ENCODE measurements around the gene FAM13B.
"Not testable (repeated sequence)": the region's sequence is repeated elsewhere in the genome, so short reads cannot be mapped to it uniquely, and the experiment has no call there.

Gene FAM13B

DNA sequence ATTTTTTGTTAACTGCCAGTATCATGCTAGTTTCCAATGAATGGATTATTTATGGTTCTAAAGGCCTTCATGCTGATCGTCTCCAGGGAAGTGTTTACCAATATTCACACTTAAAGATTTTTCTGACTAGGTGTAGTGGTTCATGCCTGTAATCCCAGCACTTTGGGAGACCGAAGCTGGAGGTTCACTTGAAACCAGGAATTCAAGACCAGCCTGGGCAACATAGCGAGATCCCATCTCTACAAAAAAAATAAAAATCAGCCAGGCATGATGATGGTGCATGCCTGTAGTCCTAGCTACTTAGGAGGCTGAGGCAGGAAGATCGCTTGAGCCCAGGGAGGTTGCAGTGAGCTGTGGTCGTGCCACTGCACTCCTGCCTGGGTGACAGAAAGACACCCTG lies 43.5 kb downstream of the FAM13B start:
- in situ Hi-C loops (cut with MboI; ENCODE audit: low sequenced_read_pairs): no loop called here
- Histone ChIP-seq H3K4me1 (peaks cover 4% of the 10 kb centered on the region), H3K27me3 (ENCODE audit: low read depth) (no peaks in the 10 kb centered on the region), H3K4me3 (no peak overlapping the region), H3K9me3 (no peaks in the 10 kb centered on the region), H3K36me3 (replicated peaks) (peaks cover 3% of the 10 kb centered on the region; the same call in 1 of the 2 replicates)
- no peak for DNase-seq (ENCODE audit: low spot score in 2 of 2)

- in situ Hi-C loops (cut with MboI; ENCODE audit: low sequenced_read_pairs): no loop called here
- no peaks in the 10 kb centered on the region for H3K9me3 ChIP-seq
- no peaks in the 10 kb centered on the region for H3K27me3 ChIP-seq (ENCODE audit: low read depth)
- H3K4me1 ChIP-seq: no peaks in the 10 kb centered on the region
- DNase-seq (ENCODE audit: low spot score in 2 of 2): no peak
- H3K36me3 ChIP-seq (replicated peaks): peaks cover 6% of the 10 kb centered on the region
- no peak overlapping the region for H3K4me3 ChIP-seq
Observed at GRCh38 chr5:137975208-137975607, 57.7 kb downstream of the FAM13B start.

GRCh38 chr5:137970384-137970783 lies 62.5 kb downstream of the FAM13B start:
- DNase-seq (ENCODE audit: low spot score in 2 of 2); H3K36me3 ChIP-seq (replicated peaks); H3K4me1 ChIP-seq; H3K4me3 ChIP-seq; in situ Hi-C loops (cut with MboI; ENCODE audit: low sequenced_read_pairs); H3K9me3 ChIP-seq; H3K27me3 ChIP-seq (ENCODE audit: low read depth): not testable (repeated sequence)

DNA sequence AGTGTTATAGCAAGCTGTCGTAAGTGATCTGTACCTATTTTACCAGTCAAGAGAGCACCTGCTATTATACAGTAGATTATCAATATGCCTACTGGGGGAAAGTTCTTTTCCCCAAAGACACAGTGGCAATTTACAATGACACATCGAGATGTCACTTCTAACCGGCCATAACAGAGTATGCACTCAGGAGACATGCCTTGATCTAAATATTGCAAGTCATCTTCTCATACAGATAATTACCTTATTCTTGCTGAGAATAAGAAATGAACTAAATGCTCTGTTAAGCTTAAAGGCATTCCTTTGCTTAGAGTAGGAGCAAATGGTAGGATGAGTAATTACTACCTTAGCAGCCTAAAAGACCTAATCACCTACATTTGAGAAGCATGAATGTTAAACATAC lies 72.1 kb downstream of the FAM13B start:
- H3K4me1 ChIP-seq: no peaks in the 10 kb centered on the region
- H3K9me3 ChIP-seq: no peaks in the 10 kb centered on the region
- in situ Hi-C loops (cut with MboI; ENCODE audit: low sequenced_read_pairs): no loop called here
- H3K36me3 ChIP-seq (replicated peaks): peaks cover 20% of the 10 kb centered on the region
- no peak overlapping the region for H3K4me3 ChIP-seq
- no peak for DNase-seq (ENCODE audit: low spot score in 2 of 2)
- no peaks in the 10 kb centered on the region for H3K27me3 ChIP-seq (ENCODE audit: low read depth)

DNA sequence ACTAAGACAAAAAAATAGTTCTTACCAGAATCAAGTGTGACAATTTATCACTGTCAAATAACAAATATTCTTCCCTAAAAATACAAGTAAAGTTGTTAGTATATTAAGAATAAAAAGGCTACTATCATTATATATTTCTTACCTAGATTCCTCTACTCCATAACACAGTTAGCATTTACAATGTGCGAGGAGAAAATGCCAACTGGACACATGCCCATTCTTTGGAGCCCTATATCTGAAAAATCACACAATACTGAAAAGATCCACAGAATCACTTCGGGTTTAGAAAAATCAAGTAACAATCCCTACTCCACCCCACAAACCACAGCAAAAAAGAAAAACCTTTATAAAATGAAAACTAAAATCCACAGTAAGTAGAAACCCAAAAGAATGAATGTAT lies 72.7 kb downstream of the FAM13B start:
- in situ Hi-C loops (cut with MboI; ENCODE audit: low sequenced_read_pairs): no loop called here

GRCh38 chr5:137959488-137959887 lies 73.4 kb downstream of the FAM13B start:
- Histone ChIP-seq H3K9me3 (no peaks in the 10 kb centered on the region), H3K27me3 (ENCODE audit: low read depth) (no peaks in the 10 kb centered on the region), H3K4me1 (no peaks in the 10 kb centered on the region), H3K4me3 (no peak overlapping the region), H3K36me3 (replicated peaks) (peaks cover 20% of the 10 kb centered on the region)
- in situ Hi-C loops (cut with MboI; ENCODE audit: low sequenced_read_pairs): no loop called here
- DNase-seq (ENCODE audit: low spot score in 2 of 2): no peak

More for the DNA sequence above, 72.7 kb downstream of the FAM13B start:
- no peak for DNase-seq (ENCODE audit: low spot score in 2 of 2)
- no peaks in the 10 kb centered on the region for H3K4me1 ChIP-seq
- H3K9me3 ChIP-seq: no peaks in the 10 kb centered on the region
- H3K36me3 ChIP-seq (replicated peaks): peaks cover 20% of the 10 kb centered on the region
- no peaks in the 10 kb centered on the region for H3K27me3 ChIP-seq (ENCODE audit: low read depth)
- H3K4me3 ChIP-seq: no peak overlapping the region

DNA sequence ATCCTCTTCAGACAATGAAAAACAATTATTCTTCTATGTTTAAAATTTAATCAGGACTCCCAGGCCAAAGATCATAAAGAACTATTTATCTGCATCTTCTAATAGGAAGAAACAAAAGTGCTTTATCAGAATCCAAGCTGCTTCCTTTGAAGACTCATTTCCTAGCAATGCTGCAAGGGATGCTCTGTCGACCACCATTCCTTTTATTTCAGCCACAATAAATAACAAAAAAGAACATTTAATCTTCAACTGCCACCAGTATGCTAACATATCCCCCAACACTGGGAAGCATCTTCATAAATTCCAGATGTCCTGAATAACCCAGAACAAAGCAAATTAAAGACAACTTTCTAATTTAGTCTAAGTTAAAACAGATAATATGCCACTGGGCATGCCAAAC lies 74.9 kb downstream of the FAM13B start:
- H3K4me3 ChIP-seq: no peak overlapping the region
- H3K9me3 ChIP-seq: no peaks in the 10 kb centered on the region
- DNase-seq (ENCODE audit: low spot score in 2 of 2): no peak
- H3K27me3 ChIP-seq (ENCODE audit: low read depth): no peaks in the 10 kb centered on the region
- no peaks in the 10 kb centered on the region for H3K4me1 ChIP-seq
- in situ Hi-C loops (cut with MboI; ENCODE audit: low sequenced_read_pairs): no loop called here
- peaks cover 28% of the 10 kb centered on the region for H3K36me3 ChIP-seq (replicated peaks)

- DNase-seq (ENCODE audit: low spot score in 2 of 2): no peak
- in situ Hi-C loops (cut with MboI; ENCODE audit: low sequenced_read_pairs): no loop called here
- Histone ChIP-seq H3K9me3 (no peaks in the 10 kb centered on the region), H3K4me1 (no peaks in the 10 kb centered on the region), H3K36me3 (replicated peaks) (peaks cover 24% of the 10 kb centered on the region), H3K4me3 (no peak overlapping the region), H3K27me3 (ENCODE audit: low read depth) (no peaks in the 10 kb centered on the region)
Observed at GRCh38 chr5:137954131-137954879, 78.6 kb downstream of the FAM13B start.

- DNase-seq (ENCODE audit: low spot score in 2 of 2): no peak
- peaks cover 69% of the 10 kb centered on the region for H3K36me3 ChIP-seq (replicated peaks)
- H3K4me3 ChIP-seq: no peak overlapping the region
Observed at GRCh38 chr5:137945825-137946224, 87.1 kb downstream of the FAM13B start.

GRCh38 chr5:137944280-137944679 lies 88.6 kb downstream of the FAM13B start:
- H3K9me3 ChIP-seq; H3K4me3 ChIP-seq; H3K4me1 ChIP-seq; H3K27me3 ChIP-seq (ENCODE audit: low read depth); in situ Hi-C loops (cut with MboI; ENCODE audit: low sequenced_read_pairs); DNase-seq (ENCODE audit: low spot score in 2 of 2): not testable (repeated sequence)
- peaks cover 82% of the 10 kb centered on the region for H3K36me3 ChIP-seq (replicated peaks)

More at GRCh38 chr5:137945825-137946224, 87.1 kb downstream of the FAM13B start:
- in situ Hi-C loops (cut with MboI; ENCODE audit: low sequenced_read_pairs): no loop called here
- H3K4me1 ChIP-seq: no peaks in the 10 kb centered on the region
- no peaks in the 10 kb centered on the region for H3K9me3 ChIP-seq
- H3K27me3 ChIP-seq (ENCODE audit: low read depth): no peaks in the 10 kb centered on the region

GRCh38 chr5:137939331-137939730 lies 93.5 kb downstream of the FAM13B start:
- DNase-seq (ENCODE audit: low spot score in 2 of 2): no peak
- Histone ChIP-seq H3K4me3 (no peak overlapping the region), H3K4me1 (no peaks in the 10 kb centered on the region), H3K27me3 (ENCODE audit: low read depth) (no peaks in the 10 kb centered on the region), H3K36me3 (replicated peaks) (peaks cover 60% of the 10 kb centered on the region), H3K9me3 (no peaks in the 10 kb centered on the region)
- in situ Hi-C loops (cut with MboI; ENCODE audit: low sequenced_read_pairs): no loop called here

- no peaks in the 10 kb centered on the region for H3K9me3 ChIP-seq
- H3K4me1 ChIP-seq: no peaks in the 10 kb centered on the region
- no peaks in the 10 kb centered on the region for H3K27me3 ChIP-seq (ENCODE audit: low read depth)
- in situ Hi-C loops (cut with MboI; ENCODE audit: low sequenced_read_pairs): no loop called here
- no peak for DNase-seq (ENCODE audit: low spot score in 2 of 2)
- H3K4me3 ChIP-seq: no peak overlapping the region
- H3K36me3 ChIP-seq (replicated peaks): peaks cover 54% of the 10 kb centered on the region
Observed at GRCh38 chr5:137938751-137939143, 94.1 kb downstream of the FAM13B start.

GRCh38 chr5:137937994-137938750 lies 94.7 kb downstream of the FAM13B start:
- H3K36me3 ChIP-seq (replicated peaks): peaks cover 52% of the 10 kb centered on the region

DNA sequence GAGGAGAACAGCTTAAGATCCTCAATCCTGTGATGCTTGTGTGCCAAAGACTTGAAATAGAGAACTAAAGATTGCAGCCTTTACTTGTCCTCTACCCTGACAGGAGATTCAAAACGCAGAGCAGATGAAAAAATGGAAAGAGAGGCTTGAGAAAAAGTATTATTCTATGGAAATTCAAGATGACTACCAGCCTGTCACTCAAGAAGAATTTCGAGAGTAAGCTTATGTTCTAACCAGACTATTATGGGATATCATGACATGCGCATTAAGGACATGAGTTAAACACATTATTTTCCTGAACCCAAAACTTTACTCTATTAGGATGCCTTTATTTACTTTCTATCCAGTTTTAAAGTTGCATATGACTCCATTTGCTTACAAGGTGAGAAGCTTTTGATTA lies 97.2 kb downstream of the FAM13B start:
- no peaks in the 10 kb centered on the region for H3K9me3 ChIP-seq
- in situ Hi-C loops (cut with MboI; ENCODE audit: low sequenced_read_pairs): no loop called here
- H3K4me3 ChIP-seq: no peak overlapping the region
- H3K4me1 ChIP-seq: no peaks in the 10 kb centered on the region
- peaks cover 31% of the 10 kb centered on the region for H3K36me3 ChIP-seq (replicated peaks)
- DNase-seq (ENCODE audit: low spot score in 2 of 2): no peak
- H3K27me3 ChIP-seq (ENCODE audit: low read depth): no peaks in the 10 kb centered on the region

More at GRCh38 chr5:137937994-137938750, 94.7 kb downstream of the FAM13B start:
- H3K4me1 ChIP-seq: no peaks in the 10 kb centered on the region
- no peaks in the 10 kb centered on the region for H3K27me3 ChIP-seq (ENCODE audit: low read depth)
- H3K9me3 ChIP-seq: no peaks in the 10 kb centered on the region
- in situ Hi-C loops (cut with MboI; ENCODE audit: low sequenced_read_pairs): no loop called here
- no peak for DNase-seq (ENCODE audit: low spot score in 2 of 2)
- H3K4me3 ChIP-seq: no peak overlapping the region

All from HAP-1 (cell line).